ENCODE data around the gene CEACAM4. TPM values are rescaled to one million over a fixed set of nuclear protein-coding genes. Genes with fewer than 3 reads are reported as not detected.
A peak's percentile ranks its signal among the peaks of the same experiment; 100 is the strongest.
"Not testable (repeated sequence)": the region's sequence is repeated elsewhere in the genome, so short reads cannot be mapped to it uniquely, and the experiment has no call there.

CEACAM4 gene
- total RNA-seq: not detected

DNA sequence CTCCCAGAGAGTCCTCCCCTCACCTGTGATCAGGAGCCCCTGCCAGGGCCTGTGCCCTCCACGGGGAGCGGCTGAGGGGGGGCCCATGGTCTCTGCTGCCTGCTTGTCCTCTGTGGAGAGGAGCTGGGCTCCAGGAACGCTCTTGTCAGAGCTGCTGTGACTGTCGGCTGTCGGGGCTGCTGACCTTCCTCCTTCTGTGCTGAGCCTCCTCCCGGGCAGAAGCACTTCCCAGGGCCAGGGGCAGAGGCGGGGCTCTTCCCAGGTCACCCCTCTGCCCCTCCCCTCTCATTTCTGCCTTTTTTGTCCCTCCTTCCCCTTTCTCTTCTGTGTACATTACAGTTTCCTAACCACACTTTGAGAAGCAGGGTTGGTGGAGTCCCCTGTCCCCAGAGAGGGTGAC is at the start of gene CEACAM4:
Gene CEACAM4 (minus strand): TSS at position 198 of the 400 bp plus-strand sequence. CDS start 111 bp downstream, at position 87.
- Mint-ChIP-seq H3K9me3 (peaks cover 10% of the 10 kb centered on the region), H3K27ac (no peak within 1 kb of the TSS), H3K27me3 (peaks cover 33% of the 10 kb centered on the region), H3K4me3 (no peak within 1 kb of the TSS), H3K36me3 (ENCODE audit: low read depth) (peaks cover 4% of the 10 kb centered on the region), H3K4me1 (no peaks in the 10 kb centered on the region)
- no peak for DNase-seq
- ChIA-PET POLR2A (no interaction called here), CTCF (no interaction called here)

DNA sequence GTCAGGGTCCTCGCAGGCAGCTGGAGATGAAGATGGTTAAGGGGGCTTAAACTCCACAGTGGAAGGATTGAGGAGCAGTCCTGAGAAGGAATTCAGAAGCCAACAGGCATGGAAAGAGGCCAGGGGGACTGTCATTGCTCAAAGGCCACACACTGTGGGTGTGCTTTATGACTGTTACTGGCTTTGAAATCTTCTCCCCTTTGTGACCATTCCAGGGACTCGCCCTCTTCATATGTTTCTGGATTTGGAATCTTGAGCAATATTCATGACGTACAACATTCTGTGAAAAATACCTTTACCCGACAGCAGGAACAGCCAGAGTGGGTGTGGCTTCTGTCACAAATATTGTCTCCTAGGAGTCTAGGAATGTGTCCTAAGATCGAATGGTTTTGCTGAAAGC is 44.6 kb upstream of the CEACAM4 start:
- POLR2A ChIA-PET: no interaction called here
- H3K27me3 Mint-ChIP-seq: peaks cover 40% of the 10 kb centered on the region
- DNase-seq: no peak
- H3K4me3 Mint-ChIP-seq: no peak overlapping the region
- no peaks in the 10 kb centered on the region for H3K36me3 Mint-ChIP-seq (ENCODE audit: low read depth)
- H3K4me1 Mint-ChIP-seq: no peaks in the 10 kb centered on the region
- no peak overlapping the region for H3K27ac Mint-ChIP-seq
- peaks cover 3% of the 10 kb centered on the region for H3K9me3 Mint-ChIP-seq
- CTCF ChIA-PET: no interaction called here

DNA sequence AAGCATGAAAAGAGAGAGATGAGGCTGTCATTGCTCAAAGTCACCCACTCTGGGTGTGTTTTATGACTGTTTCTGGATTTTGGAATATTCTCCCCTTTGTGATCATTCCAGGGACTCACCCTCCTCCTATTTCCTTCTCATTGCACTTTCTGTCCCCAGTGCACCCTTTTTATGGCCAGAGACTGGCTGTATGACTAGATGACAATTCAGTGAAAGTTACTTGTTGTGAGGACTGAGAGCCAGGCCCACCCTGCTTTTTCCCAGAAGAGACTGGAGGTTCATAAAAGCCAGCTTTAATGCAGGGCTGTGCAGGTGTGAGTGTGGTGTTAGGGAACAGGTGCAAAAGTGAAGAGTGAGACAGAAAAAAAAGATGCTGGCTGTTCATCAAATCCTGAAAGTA is 43.9 kb upstream of the CEACAM4 start:
- POLR2A ChIA-PET: no interaction called here
- no peak overlapping the region for H3K27ac Mint-ChIP-seq
- DNase-seq: no peak
- no peaks in the 10 kb centered on the region for H3K4me1 Mint-ChIP-seq
- peaks cover 36% of the 10 kb centered on the region for H3K27me3 Mint-ChIP-seq
- no peaks in the 10 kb centered on the region for H3K36me3 Mint-ChIP-seq (ENCODE audit: low read depth)
- H3K9me3 Mint-ChIP-seq: peaks cover 8% of the 10 kb centered on the region
- no peak overlapping the region for H3K4me3 Mint-ChIP-seq
- CTCF ChIA-PET: no interaction called here

GRCh38 chr19:41668315-41668714 is 41.4 kb upstream of the CEACAM4 start:
- H3K36me3 Mint-ChIP-seq (ENCODE audit: low read depth): peaks cover 3% of the 10 kb centered on the region
- peaks cover 16% of the 10 kb centered on the region for H3K9me3 Mint-ChIP-seq
- no peak for DNase-seq
- ChIA-PET POLR2A (no interaction called here), CTCF (interaction anchor here (0.9 kb wide), 1 partner anchor 367 kb away, joined by 3 read pairs; no protein-coding TSS in a partner anchor)
- no peak overlapping the region for H3K27ac Mint-ChIP-seq
- H3K27me3 Mint-ChIP-seq: peaks cover 29% of the 10 kb centered on the region
- no peaks in the 10 kb centered on the region for H3K4me1 Mint-ChIP-seq
- H3K4me3 Mint-ChIP-seq: no peak overlapping the region

- H3K4me1 Mint-ChIP-seq: no peaks in the 10 kb centered on the region
- peaks cover 16% of the 10 kb centered on the region for H3K9me3 Mint-ChIP-seq
- no peak overlapping the region for H3K4me3 Mint-ChIP-seq
- peaks cover 3% of the 10 kb centered on the region for H3K36me3 Mint-ChIP-seq (ENCODE audit: low read depth)
- CTCF ChIA-PET: interaction anchor here (1.5 kb wide), 1 partner anchor 24 kb away, joined by 6 read pairs; no protein-coding TSS in a partner anchor
- peaks cover 28% of the 10 kb centered on the region for H3K27me3 Mint-ChIP-seq
- no peak overlapping the region for H3K27ac Mint-ChIP-seq
- POLR2A ChIA-PET: no interaction called here
- DNase-seq: no peak
Observed at GRCh38 chr19:41666075-41666474, 39.2 kb upstream of the CEACAM4 start.

- POLR2A ChIA-PET: no interaction called here
Observed at GRCh38 chr19:41657157-41657556, 30.3 kb upstream of the CEACAM4 start.

GRCh38 chr19:41656756-41657155 is 29.9 kb upstream of the CEACAM4 start:
- H3K4me3 Mint-ChIP-seq; CTCF ChIA-PET; POLR2A ChIA-PET; H3K27ac Mint-ChIP-seq; DNase-seq; H3K36me3 Mint-ChIP-seq (ENCODE audit: low read depth); H3K9me3 Mint-ChIP-seq; H3K4me1 Mint-ChIP-seq: not testable (repeated sequence)
- H3K27me3 Mint-ChIP-seq: peaks cover 52% of the 10 kb centered on the region

More at GRCh38 chr19:41657157-41657556, 30.3 kb upstream of the CEACAM4 start:
- H3K36me3 Mint-ChIP-seq (ENCODE audit: low read depth): no peaks in the 10 kb centered on the region
- no peak overlapping the region for H3K4me3 Mint-ChIP-seq
- DNase-seq: no peak
- CTCF ChIA-PET: no interaction called here
- H3K4me1 Mint-ChIP-seq: peaks cover 3% of the 10 kb centered on the region
- no peaks in the 10 kb centered on the region for H3K9me3 Mint-ChIP-seq
- peaks cover 55% of the 10 kb centered on the region for H3K27me3 Mint-ChIP-seq
- H3K27ac Mint-ChIP-seq: no peak overlapping the region

GRCh38 chr19:41652250-41652649 is 25.4 kb upstream of the CEACAM4 start:
- no peaks in the 10 kb centered on the region for H3K9me3 Mint-ChIP-seq
- H3K4me1 Mint-ChIP-seq: peaks cover 3% of the 10 kb centered on the region
- no peak for DNase-seq
- no peak overlapping the region for H3K27ac Mint-ChIP-seq
- peaks cover 25% of the 10 kb centered on the region for H3K27me3 Mint-ChIP-seq
- H3K4me3 Mint-ChIP-seq: no peak overlapping the region
- no peaks in the 10 kb centered on the region for H3K36me3 Mint-ChIP-seq (ENCODE audit: low read depth)
- CTCF ChIA-PET: interaction anchor here (1.3 to 2.6 kb wide), 2 partner anchors 11 to 143 kb away, joined by 4 to 13 read pairs; no protein-coding TSS in a partner anchor
- POLR2A ChIA-PET: no interaction called here

DNA sequence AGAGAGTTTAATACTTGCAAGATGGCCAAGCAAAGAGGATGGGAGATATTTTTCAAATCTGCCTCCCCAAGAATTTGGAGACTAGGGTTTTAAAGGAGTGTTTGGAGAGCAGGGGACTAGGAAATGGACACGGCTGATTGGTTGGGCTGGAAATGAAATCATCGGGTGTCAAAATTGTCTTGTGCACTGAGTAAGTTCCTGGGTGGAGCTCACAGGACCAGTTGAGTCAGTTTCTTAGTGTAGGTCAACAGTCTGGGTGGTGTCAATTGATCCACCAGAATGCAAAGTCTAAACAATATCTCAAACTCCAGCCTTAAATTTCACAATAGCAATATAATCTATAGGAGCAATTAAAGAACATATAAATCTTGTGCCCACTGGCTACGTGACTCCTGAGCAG is 23.0 kb upstream of the CEACAM4 start:
- no peaks in the 10 kb centered on the region for H3K9me3 Mint-ChIP-seq
- no peak overlapping the region for H3K4me3 Mint-ChIP-seq
- no peaks in the 10 kb centered on the region for H3K36me3 Mint-ChIP-seq (ENCODE audit: low read depth)
- H3K4me1 Mint-ChIP-seq: no peaks in the 10 kb centered on the region
- no peak overlapping the region for H3K27ac Mint-ChIP-seq
- ChIA-PET CTCF (interaction anchor here (0.9 kb wide), 1 partner anchor 8 kb away, joined by 4 read pairs; no protein-coding TSS in a partner anchor), POLR2A (no interaction called here)
- no peak for DNase-seq
- H3K27me3 Mint-ChIP-seq: peaks cover 20% of the 10 kb centered on the region

GRCh38 chr19:41646589-41647204 is 19.8 kb upstream of the CEACAM4 start:
- H3K4me1 Mint-ChIP-seq: no peaks in the 10 kb centered on the region
- H3K27me3 Mint-ChIP-seq: peaks cover 16% of the 10 kb centered on the region
- H3K9me3 Mint-ChIP-seq: no peaks in the 10 kb centered on the region
- H3K36me3 Mint-ChIP-seq (ENCODE audit: low read depth): no peaks in the 10 kb centered on the region
- ChIA-PET CTCF (interaction anchor here (0.6 to 2.0 kb wide), 8 partner anchors 9 to 107 kb away, joined by 3 to 9 read pairs (median 4); no protein-coding TSS in a partner anchor), POLR2A (no interaction called here)
- H3K27ac Mint-ChIP-seq: no peak overlapping the region
- no peak overlapping the region for H3K4me3 Mint-ChIP-seq
- peak; percentile 42 for DNase-seq

- ChIA-PET POLR2A (no interaction called here), CTCF (interaction anchor here (0.8 to 2.9 kb wide), 24 partner anchors 8 to 185 kb away, joined by 3 to 21 read pairs (median 4); no protein-coding TSS in a partner anchor)
- Mint-ChIP-seq H3K9me3 (no peaks in the 10 kb centered on the region), H3K27me3 (peaks cover 18% of the 10 kb centered on the region), H3K4me1 (peaks cover 2% of the 10 kb centered on the region), H3K36me3 (ENCODE audit: low read depth) (no peaks in the 10 kb centered on the region), H3K4me3 (no peak overlapping the region), H3K27ac (no peak overlapping the region)
- peak; percentile 67 for DNase-seq
Observed at GRCh38 chr19:41641879-41642485, 15.1 kb upstream of the CEACAM4 start.

DNA sequence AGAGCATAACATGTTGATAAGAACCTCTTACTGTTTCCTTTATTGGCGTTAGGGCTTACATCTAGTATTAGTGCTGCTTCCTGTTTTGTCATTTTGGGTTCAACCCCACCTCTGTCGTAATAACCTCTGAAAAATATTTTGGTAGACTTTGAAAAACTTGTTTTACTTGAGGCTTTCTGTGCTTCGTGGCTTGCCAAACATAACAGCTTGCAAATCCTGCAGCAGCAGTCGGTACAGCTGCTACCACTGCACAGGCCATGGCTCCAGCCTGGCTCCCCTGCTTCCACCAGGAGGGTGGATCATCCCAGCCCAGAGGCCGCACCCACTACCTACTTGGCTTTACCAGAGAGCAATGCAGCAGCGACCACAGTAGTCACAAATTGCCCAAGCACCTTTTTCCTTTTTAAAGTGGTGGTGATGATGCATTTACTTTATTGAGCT is 11.8 kb upstream of the CEACAM4 start:
- no peaks in the 10 kb centered on the region for H3K9me3 Mint-ChIP-seq
- DNase-seq: no peak
- H3K27me3 Mint-ChIP-seq: peaks cover 48% of the 10 kb centered on the region
- H3K27ac Mint-ChIP-seq: no peak overlapping the region
- H3K4me1 Mint-ChIP-seq: peaks cover 2% of the 10 kb centered on the region
- H3K36me3 Mint-ChIP-seq (ENCODE audit: low read depth): no peaks in the 10 kb centered on the region
- POLR2A ChIA-PET: no interaction called here
- H3K4me3 Mint-ChIP-seq: no peak overlapping the region
- CTCF ChIA-PET: interaction anchor here (1.1 to 2.9 kb wide), 4 partner anchors 8 to 68 kb away, joined by 3 to 9 read pairs (median 4); no protein-coding TSS in a partner anchor

DNA sequence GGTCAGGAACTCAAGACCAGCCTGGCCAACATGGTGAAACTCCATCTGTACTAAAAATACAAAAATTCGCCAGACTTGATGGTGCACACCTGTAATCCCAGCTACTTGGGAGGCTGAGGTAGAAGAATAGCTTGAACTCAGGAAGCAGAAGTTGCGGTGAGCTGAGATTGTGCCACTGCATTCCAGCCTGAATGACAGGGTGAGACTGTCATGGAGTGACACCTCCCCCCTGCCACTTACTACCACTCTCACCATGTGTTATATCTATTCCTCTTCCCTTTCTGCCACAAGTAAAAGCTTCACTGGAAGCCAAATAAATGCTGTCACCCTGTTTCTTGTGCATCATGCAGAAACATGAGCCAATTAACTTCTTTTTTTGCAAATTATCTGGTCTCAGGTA is 10.6 kb upstream of the CEACAM4 start:
- DNase-seq: no peak
- H3K36me3 Mint-ChIP-seq (ENCODE audit: low read depth): no peaks in the 10 kb centered on the region
- no peak overlapping the region for H3K4me3 Mint-ChIP-seq
- POLR2A ChIA-PET: no interaction called here
- H3K27me3 Mint-ChIP-seq: peaks cover 48% of the 10 kb centered on the region
- CTCF ChIA-PET: interaction anchor here (2.9 kb wide), 1 partner anchor 9 kb away, joined by 9 read pairs; no protein-coding TSS in a partner anchor
- no peaks in the 10 kb centered on the region for H3K9me3 Mint-ChIP-seq
- H3K4me1 Mint-ChIP-seq: peaks cover 2% of the 10 kb centered on the region
- H3K27ac Mint-ChIP-seq: no peak overlapping the region

Data from activated CD4-positive, alpha-beta memory T cell treated with anti-CD3 and anti-CD28 coated beads, Interleukin-2, amount 10 ng/mL, durations not matched to agents 7 days and 5 days (primary cell).